Neuronal stem cell (in vitro differentiated cells): ENCODE data around the gene BCAS3.

Experiments used
- DNase-seq: peaks from one replicate; pipeline ENCODE4 v3.0.0-alpha.2; 2013; ENCODE audit warnings: low spot score
- H2AFZ ChIP-seq: one replicate; pipeline ENCODE4 v1.6.1; 2013; ENCODE audit warnings: mild to moderate bottlenecking, low read length, inconsistent platforms
- H2AK5ac ChIP-seq: 2 replicates; pipeline ENCODE4 v1.6.1; 2013; ENCODE audit warnings: low read depth, mild to moderate bottlenecking, inconsistent platforms, low read length, moderate library complexity, mixed read lengths
- H2BK120ac ChIP-seq: 2 replicates; pipeline ENCODE4 v1.6.1; 2013; ENCODE audit warnings: low read depth, mild to moderate bottlenecking, inconsistent platforms, low read length, moderate library complexity, mixed read lengths
- H2BK12ac ChIP-seq: one replicate; pipeline ENCODE4 v1.6.1; 2013; ENCODE audit warnings: low read length, inconsistent platforms
- H2BK15ac ChIP-seq: 2 replicates; pipeline ENCODE4 v1.6.1; 2013; ENCODE audit warnings: mild to moderate bottlenecking, low read length, inconsistent platforms, mixed read lengths
- H2BK5ac ChIP-seq: one replicate; pipeline ENCODE4 v1.6.1; 2013; ENCODE audit warnings: inconsistent platforms, mild to moderate bottlenecking, low read length, moderate library complexity
- H3K14ac ChIP-seq: one replicate; pipeline ENCODE4 v1.6.1; 2013; ENCODE audit warnings: low read length, inconsistent platforms
- H3K18ac ChIP-seq: 2 replicates; pipeline ENCODE4 v1.6.1; 2013; ENCODE audit warnings: low read length, inconsistent platforms
- H3K23ac ChIP-seq: 2 replicates; pipeline ENCODE4 v1.6.1; 2013; ENCODE audit warnings: low read depth, mild to moderate bottlenecking, mixed read lengths, low read length, inconsistent platforms; ENCODE audit not compliant: poor library complexity
- H3K27ac ChIP-seq: replicated peaks from 3 replicates; pipeline ENCODE4 v1.5.1; 2013; ENCODE audit warnings: low read length, inconsistent platforms
- H3K27me3 ChIP-seq, 3 experiments: 2 replicates each; pipeline ENCODE4 v1.6.1; 2013; ENCODE audit warnings: low read length in 3 of 3, mild to moderate bottlenecking in 2 of 3, inconsistent platforms in 1 of 3, low read depth in 1 of 3, mixed read lengths in 1 of 3, moderate library complexity in 1 of 3; ENCODE audit not compliant: control insufficient read depth in 3 of 3, insufficient read depth in 3 of 3
- H3K36me3 ChIP-seq, 2 donors: replicated peaks in 1 of 2; 2 replicates each; pipeline ENCODE4 v1.6.1; 2013; ENCODE audit warnings: low read length in 2 of 2; ENCODE audit not compliant: control insufficient read depth in 2 of 2, insufficient read depth in 2 of 2
- H3K4ac ChIP-seq: 2 replicates; pipeline ENCODE4 v1.6.1; 2013; ENCODE audit warnings: inconsistent platforms, mild to moderate bottlenecking, low read length, moderate library complexity
- H3K4me1 ChIP-seq, 2 donors: 1 replicate in 1 of 2; 2 replicates in 1 of 2; pipeline ENCODE4 v1.6.1; 2013; ENCODE audit warnings: low read length in 2 of 2, low read depth in 1 of 2; ENCODE audit not compliant: control insufficient read depth in 2 of 2, insufficient read depth in 1 of 2
- H3K4me2 ChIP-seq: one replicate; pipeline ENCODE4 v1.6.1; 2013; ENCODE audit warnings: mild to moderate bottlenecking, low read length, inconsistent platforms; ENCODE audit not compliant: insufficient read depth, poor library complexity, severe bottlenecking
- H3K4me3 ChIP-seq, 2 donors: 2 replicates each; pipeline ENCODE4 v1.5.1; 2013; ENCODE audit warnings: low read length in 2 of 2, mild to moderate bottlenecking in 2 of 2, inconsistent platforms in 1 of 2, moderate library complexity in 1 of 2
- H3K79me1 ChIP-seq: one replicate; pipeline ENCODE4 v1.6.1; 2013; ENCODE audit warnings: low read depth, mild to moderate bottlenecking, inconsistent platforms, low read length, moderate library complexity
- H3K9ac ChIP-seq: one replicate; pipeline ENCODE4 v1.6.1; 2013; ENCODE audit warnings: mild to moderate bottlenecking, low read depth, low read length, inconsistent platforms; ENCODE audit not compliant: poor library complexity
- H3K9me3 ChIP-seq, 2 donors: replicated peaks in 1 of 2; 2 replicates each; pipeline versions ENCODE3 to v1.6.1; 2013; ENCODE audit warnings: low read length in 2 of 2, mild to moderate bottlenecking in 2 of 2, inconsistent platforms in 1 of 2, low read depth in 1 of 2, mixed read lengths in 1 of 2, moderate library complexity in 1 of 2; ENCODE audit not compliant: control insufficient read depth in 2 of 2, insufficient read depth in 1 of 2
- H4K8ac ChIP-seq: one replicate; pipeline ENCODE4 v1.6.1; 2013; ENCODE audit warnings: low read depth, mild to moderate bottlenecking, inconsistent platforms, low read length, moderate library complexity
- H4K91ac ChIP-seq: one replicate; pipeline ENCODE4 v1.6.1; 2013; ENCODE audit warnings: low read length, low read depth, mild to moderate bottlenecking, inconsistent platforms; ENCODE audit not compliant: poor library complexity
- WGBS, 2 donors: extraction: QIAGEN DNeasy Blood & Tissue Kit; methylation state at CpG; one replicate each; pipeline ENCODE4 v1.1.7; 2013; ENCODE audit warnings: missing lambda C conversion rate in 2 of 2, mixed read lengths in 1 of 2; ENCODE audit not compliant: insufficient read length in 2 of 2, insufficient replicate concordance in 1 of 2; ENCODE audit errors: extremely low coverage in 2 of 2; 5-methylcytosine and 5-hydroxymethylcytosine counted together

The BCAS3 gene

GRCh38 chr17:61135782-61136181 is 458.1 kb downstream of the BCAS3 start:
- Histone ChIP-seq H3K4ac (no peak overlapping the region), H3K9me3 (no peaks in the 10 kb centered on the region), H2AFZ (no peak overlapping the region), H3K4me1 (no peaks in the 10 kb centered on the region), H3K27ac (no peak overlapping the region), H3K36me3 (no peaks in the 10 kb centered on the region), H2BK12ac (no peak overlapping the region), H3K9ac (no peak overlapping the region), H2BK5ac (no peak overlapping the region), H3K18ac (peak overlapping the region; percentile 68), H4K91ac (no peak overlapping the region), H3K4me2 (no peak overlapping the region), H2BK15ac (peak overlapping the region; percentile 56), H3K14ac (no peak overlapping the region), H3K27me3 (no peaks in the 10 kb centered on the region), H2AK5ac (no peak overlapping the region), H3K23ac (peak overlapping the region; percentile 61), H4K8ac (no peak overlapping the region), H2BK120ac (no peak overlapping the region), H3K79me1 (no peaks in the 10 kb centered on the region), H3K4me3 (no peak overlapping the region)
- WGBS, 2 donors, result no CpG with 5 or more reads among the region's 14 CpGs
- DNase-seq, result no peak

GRCh38 chr17:61136296-61136695 is 458.6 kb downstream of the BCAS3 start:
- no peak overlapping the region for H3K23ac ChIP-seq
- H4K8ac ChIP-seq, result no peak overlapping the region
- H3K27me3 ChIP-seq, result no peaks in the 10 kb centered on the region
- no peak overlapping the region for H3K14ac ChIP-seq
- no peak overlapping the region for H4K91ac ChIP-seq
- WGBS, 2 donors, result no CpG with 5 or more reads among the region's 7 CpGs
- no peak overlapping the region for H3K4me2 ChIP-seq
- H3K4me1 ChIP-seq, result no peaks in the 10 kb centered on the region
- no peak for DNase-seq
- no peak overlapping the region for H2AFZ ChIP-seq
- no peak overlapping the region for H2BK5ac ChIP-seq
- H3K18ac ChIP-seq, result no peak overlapping the region
- no peak overlapping the region for H3K4ac ChIP-seq
- H2BK15ac ChIP-seq, result no peak overlapping the region
- no peaks in the 10 kb centered on the region for H3K36me3 ChIP-seq
- H3K9ac ChIP-seq, result no peak overlapping the region
- H2BK12ac ChIP-seq, result no peak overlapping the region
- no peaks in the 10 kb centered on the region for H3K9me3 ChIP-seq
- H3K27ac ChIP-seq, result no peak overlapping the region
- no peak overlapping the region for H2BK120ac ChIP-seq
- no peak overlapping the region for H3K4me3 ChIP-seq
- no peak overlapping the region for H2AK5ac ChIP-seq
- H3K79me1 ChIP-seq, result no peaks in the 10 kb centered on the region

GRCh38 chr17:61139219-61139618 is 461.6 kb downstream of the BCAS3 start:
- H3K9me3 ChIP-seq, result no peaks in the 10 kb centered on the region

GRCh38 chr17:61140081-61140786 is 462.6 kb downstream of the BCAS3 start:
- H3K14ac ChIP-seq, result no peak overlapping the region
- no peaks in the 10 kb centered on the region for H3K36me3 ChIP-seq
- DNase-seq, result no peak
- no CpG with 5 or more reads among the region's 3 CpGs for WGBS, 2 donors
- no peak overlapping the region for H3K4me2 ChIP-seq
- no peak overlapping the region for H3K9ac ChIP-seq
- H3K27me3 ChIP-seq, result no peaks in the 10 kb centered on the region
- no peak overlapping the region for H2BK5ac ChIP-seq
- H3K4ac ChIP-seq, result no peak overlapping the region
- H4K91ac ChIP-seq, result no peak overlapping the region
- H3K27ac ChIP-seq, result no peak overlapping the region
- no peaks in the 10 kb centered on the region for H3K79me1 ChIP-seq
- no peak overlapping the region for H3K23ac ChIP-seq
- H2AK5ac ChIP-seq, result no peak overlapping the region
- H3K4me1 ChIP-seq, result peaks cover 0 to under 1% of the 10 kb centered on the region in 2 donors
- no peak overlapping the region for H3K4me3 ChIP-seq
- no peak overlapping the region for H3K18ac ChIP-seq
- no peak overlapping the region for H2BK12ac ChIP-seq
- H2BK15ac ChIP-seq, result no peak overlapping the region
- no peak overlapping the region for H4K8ac ChIP-seq
- H3K9me3 ChIP-seq, result no peaks in the 10 kb centered on the region
- no peak overlapping the region for H2BK120ac ChIP-seq
- H2AFZ ChIP-seq, result no peak overlapping the region

More at GRCh38 chr17:61139219-61139618, 461.6 kb downstream of the BCAS3 start:
- Histone ChIP-seq H4K91ac (no peak overlapping the region), H3K18ac (no peak overlapping the region), H4K8ac (no peak overlapping the region), H3K14ac (no peak overlapping the region), H3K36me3 (no peaks in the 10 kb centered on the region), H2BK15ac (no peak overlapping the region), H3K27ac (no peak overlapping the region), H3K27me3 (no peaks in the 10 kb centered on the region), H2BK5ac (no peak overlapping the region), H3K79me1 (no peaks in the 10 kb centered on the region), H3K4me1 (no peaks in the 10 kb centered on the region), H3K23ac (no peak overlapping the region), H3K4ac (no peak overlapping the region), H3K4me3 (no peak overlapping the region), H3K9ac (no peak overlapping the region), H2AFZ (no peak overlapping the region), H2BK12ac (no peak overlapping the region), H3K4me2 (no peak overlapping the region), H2BK120ac (no peak overlapping the region), H2AK5ac (no peak overlapping the region)
- WGBS, 2 donors, result no CpG with 5 or more reads among the region's 4 CpGs
- no peak for DNase-seq
